Mucosa of descending colon (tissue), 3 donors: ENCODE measurements around the gene PHACTR1. TPM values are rescaled to one million over a fixed set of nuclear protein-coding genes. Genes with fewer than 3 reads are reported as not detected.

Source experiments
- ATAC-seq: fragments of 200-7000 bp; cut with Tn5 transposase; one replicate; pipeline ENCODE4 v1.9.1; 2020; ENCODE audit warnings: mild to moderate bottlenecking, moderate library complexity
- DNase-seq, 3 donors: peaks; one replicate each; pipeline ENCODE4 v3.0.0-alpha.2; 2020
- H3K36me3 ChIP-seq: fragments of 200-600 bp; one replicate; pipeline ENCODE4 v1.8.0; 2021; ENCODE audit warnings: low read depth, mild to moderate bottlenecking
- H3K4me1 ChIP-seq: fragments of 200-600 bp; one replicate; pipeline ENCODE4 v1.8.0; 2021; ENCODE audit warnings: low read depth, mild to moderate bottlenecking
- H3K4me3 ChIP-seq: fragments of 200-600 bp; one replicate; pipeline ENCODE4 v1.8.0; 2021; ENCODE audit warnings: mild to moderate bottlenecking
- H3K9me3 ChIP-seq: fragments of 200-600 bp; one replicate; pipeline ENCODE4 v1.8.0; 2021; ENCODE audit warnings: mild to moderate bottlenecking
- CTCF ChIP-seq: fragments of 200-600 bp; IDR thresholded peaks from one replicate; pipeline ENCODE4 v1.8.0; 2022; ENCODE audit warnings: antibody characterized with exemption, mild to moderate bottlenecking
- intact Hi-C, 2 donors: fragments of 100-400 bp; cut with DNase I in 1 of 2; cut with micrococcal nuclease in 1 of 2; formaldehyde crosslinking; loops; one replicate each; pipeline versions ENCODE4 v1.11.0 to v1.11.1; 2022; cut with DNase I, micrococcal nuclease
- total RNA-seq, 3 donors: library from RNA; stranded (reverse); fragmentation: NEBNext Ultra II Directional in 2 of 3; extraction: Animal tissue kit (Norgen Biotek cat#: 25700) in 2 of 3; gene quantifications; one replicate each; pipeline versions ENCODE4 v1.2.1 to v1.2.4, GENCODE V29; 2021 to 2023
- donor health status: DM: no; HTN: no; CAD: no; lungs with moderate emphysema.
- donor health status: DM: no; HTN: no; CAD: no.
- donor health status: DM: no; HTN: yes; CAD: no.

PHACTR1 gene
- total RNA-seq, 3 donors from 2014 or later: 2.7 to 4.7 (median 3.1) TPM

DNA sequence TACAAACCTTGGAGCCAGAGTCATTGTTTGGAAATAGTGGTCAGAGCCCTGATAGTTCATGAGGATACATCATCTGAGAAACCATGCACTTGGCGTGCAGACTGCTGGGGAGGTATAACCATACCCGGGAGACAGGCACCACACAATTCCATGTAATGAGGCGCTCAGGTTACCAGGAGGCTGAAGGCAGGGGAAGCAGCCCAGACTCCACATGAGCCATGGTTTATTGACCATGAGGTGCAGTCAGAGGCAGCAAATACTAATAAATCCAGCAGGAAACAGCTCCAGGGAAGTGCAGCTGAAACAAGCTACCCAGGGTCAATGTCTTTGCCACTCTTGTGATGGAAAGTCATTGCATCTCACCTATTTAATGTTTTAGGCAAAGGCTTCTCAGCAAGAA lies 455.7 kb downstream of the PHACTR1 start:
- no peaks in the 10 kb centered on the region for H3K9me3 ChIP-seq
- intact Hi-C loops: no loop called here
- no peak for ATAC-seq

GRCh38 chr6:13175087-13175486 lies 458.5 kb downstream of the PHACTR1 start:
- Histone ChIP-seq H3K36me3 (no peaks in the 10 kb centered on the region), H3K4me1 (no peaks in the 10 kb centered on the region), H3K4me3 (no peak overlapping the region), H3K9me3 (no peaks in the 10 kb centered on the region)
- TF ChIP-seq CTCF: no peak
- intact Hi-C loops: no loop called here
- DNase-seq: no peak
- no peak for ATAC-seq

More for the DNA sequence above, 455.7 kb downstream of the PHACTR1 start:
- no peak overlapping the region for H3K4me3 ChIP-seq
- no peak for DNase-seq
- no peaks in the 10 kb centered on the region for H3K4me1 ChIP-seq
- no peaks in the 10 kb centered on the region for H3K36me3 ChIP-seq
- TF ChIP-seq CTCF: no peak

GRCh38 chr6:13175759-13176158 lies 459.2 kb downstream of the PHACTR1 start:
- intact Hi-C loops: no loop called here
- H3K9me3 ChIP-seq: no peaks in the 10 kb centered on the region
- H3K4me1 ChIP-seq: no peaks in the 10 kb centered on the region
- ATAC-seq: no peak
- no peaks in the 10 kb centered on the region for H3K36me3 ChIP-seq
- no peak overlapping the region for H3K4me3 ChIP-seq
- no peak for DNase-seq
- no peak for TF ChIP-seq CTCF

DNA sequence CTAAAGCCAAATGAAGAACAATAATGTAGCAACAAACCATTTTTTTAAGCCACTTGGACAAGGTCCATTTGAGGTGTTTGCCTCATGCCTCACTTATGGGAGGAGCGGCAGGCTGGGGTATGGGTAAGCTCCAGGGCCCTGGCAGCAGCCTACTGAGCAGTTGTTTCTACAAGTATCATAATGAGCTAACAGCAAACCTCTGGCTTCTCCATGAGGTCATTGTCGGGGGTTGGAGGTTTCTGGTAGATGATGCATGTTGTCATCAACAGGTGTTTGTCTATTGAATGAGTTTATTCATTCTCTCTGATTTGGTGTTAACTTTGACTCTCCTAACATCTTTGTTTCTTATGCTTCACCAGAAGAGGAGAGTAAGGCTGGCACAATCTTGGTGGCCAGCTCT lies 461.1 kb downstream of the PHACTR1 start:
- H3K4me3 ChIP-seq: no peak overlapping the region
- TF ChIP-seq CTCF: no peak
- DNase-seq (no peak), ATAC-seq (no peak)
- H3K36me3 ChIP-seq: no peaks in the 10 kb centered on the region
- intact Hi-C loops: no loop called here
- H3K9me3 ChIP-seq: no peaks in the 10 kb centered on the region
- no peaks in the 10 kb centered on the region for H3K4me1 ChIP-seq

- no peak for TF ChIP-seq CTCF
- DNase-seq (no peak), ATAC-seq (no peak)
- H3K36me3 ChIP-seq: no peaks in the 10 kb centered on the region
- H3K9me3 ChIP-seq: no peaks in the 10 kb centered on the region
- no peak overlapping the region for H3K4me3 ChIP-seq
- no peaks in the 10 kb centered on the region for H3K4me1 ChIP-seq
- intact Hi-C loops: no loop called here
These were observed 461.5 kb downstream of the PHACTR1 start for GRCh38 chr6:13178107-13178506.

DNA sequence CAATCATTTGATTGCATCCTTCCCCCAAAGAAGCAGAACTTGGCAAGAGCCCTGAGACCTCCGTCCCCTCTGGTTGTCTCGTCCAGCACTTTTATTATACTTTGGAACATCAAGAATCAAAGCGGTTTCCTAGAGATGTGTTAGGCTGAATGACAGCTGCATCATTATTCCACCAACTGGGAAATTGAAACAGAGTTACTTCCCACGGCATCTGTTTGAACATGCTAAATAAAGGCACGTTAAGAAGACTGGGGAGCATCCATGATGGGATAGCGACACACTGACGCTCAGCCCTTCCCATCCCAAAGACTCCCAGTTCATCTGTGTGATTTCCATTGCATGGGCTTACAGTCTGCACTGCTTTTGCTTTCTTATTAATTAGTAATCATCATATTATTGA lies 464.0 kb downstream of the PHACTR1 start:
- DNase-seq (no peak), ATAC-seq (no peak)
- intact Hi-C loops: no loop called here
- H3K4me1 ChIP-seq: no peaks in the 10 kb centered on the region
- no peak for TF ChIP-seq CTCF
- no peaks in the 10 kb centered on the region for H3K9me3 ChIP-seq
- H3K36me3 ChIP-seq: no peaks in the 10 kb centered on the region
- H3K4me3 ChIP-seq: no peak overlapping the region
